T-cell (primary cell): ENCODE measurements around the gene SPON1. TPM values are rescaled to one million over a fixed set of nuclear protein-coding genes. Genes with fewer than 3 reads are reported as not detected.

Experiments
- ATAC-seq, 4 experiments: fragments of 200-7000 bp in 3 of 4; fragments of 150-1000 bp in 1 of 4; cut with Tn5 transposase; replicated peaks in 1 of 4; 1 replicate in 3 of 4; 2 replicates in 1 of 4; pipeline ENCODE4 v1.10.0; 2021; ENCODE audit warnings: moderate library complexity in 3 of 4, mild to moderate bottlenecking in 2 of 4, moderate number of reproducible peaks in 1 of 4
- CTCF ChIA-PET, 2 donors: fragments of 300-600 bp; sonication (Branson Sonifier 250); formaldehyde crosslinking; loops; one replicate each; lab custom pipeline; 2022; ENCODE audit warnings: antibody characterized with exemption in 2 of 2; lab: Charles Lee
- POLR2A ChIA-PET, 2 donors: fragments of 300-600 bp; sonication (Branson Sonifier 250); formaldehyde crosslinking; loops; one replicate each; lab custom pipeline; 2022; ENCODE audit warnings: antibody characterized with exemption in 2 of 2; lab: Charles Lee
- DNase-seq, 35 experiments: peaks; one replicate each; pipeline versions ENCODE4 v3.0.0 to v3.0.0-alpha.2; 2013 to 2023
- H3K27ac ChIP-seq: one replicate; pipeline ENCODE4 v1.5.1; 2013; ENCODE audit warnings: low read length
- H3K27me3 ChIP-seq, 2 experiments: replicated peaks in 1 of 2; 1 replicate in 1 of 2; 2 replicates in 1 of 2; pipeline versions ENCODE4 v1.6.1 to v1.7.0; 2013; ENCODE audit warnings: low read length in 1 of 2, mixed read lengths in 1 of 2; ENCODE audit not compliant: control insufficient read depth in 2 of 2, insufficient read depth in 2 of 2; ENCODE audit errors: extremely low read depth in 1 of 2
- H3K36me3 ChIP-seq, 2 donors: 1 replicate in 1 of 2; 2 replicates in 1 of 2; pipeline versions ENCODE4 v1.6.1 to v1.7.0; 2013; ENCODE audit warnings: low read length in 1 of 2; ENCODE audit not compliant: control insufficient read depth in 2 of 2, insufficient read depth in 1 of 2; ENCODE audit errors: extremely low read depth in 1 of 2
- H3K4me1 ChIP-seq, 2 experiments: 1 replicate in 1 of 2; 2 replicates in 1 of 2; pipeline versions ENCODE4 v1.6.1 to v1.7.0; 2013; ENCODE audit warnings: low read length in 2 of 2, mixed read lengths in 1 of 2; ENCODE audit not compliant: insufficient read depth in 2 of 2, control insufficient read depth in 1 of 2; ENCODE audit errors: extremely low read depth in 1 of 2
- H3K4me3 ChIP-seq, 2 donors: 1 replicate in 1 of 2; 2 replicates in 1 of 2; pipeline versions ENCODE4 v1.5.1 to v1.7.0; 2013; ENCODE audit warnings: mild to moderate bottlenecking in 2 of 2, low read length in 1 of 2, moderate library complexity in 1 of 2; ENCODE audit not compliant: control insufficient read depth in 1 of 2; ENCODE audit errors: extremely low read depth in 1 of 2
- H3K9me3 ChIP-seq: 2 replicates; pipeline ENCODE4 v1.7.0; 2013
- H3K27ac Mint-ChIP-seq, 2 donors: one replicate each; pipeline ENCODE4 v1.8.0; 2020 to 2021; ENCODE audit warnings: mild to moderate bottlenecking in 2 of 2, mixed read lengths in 2 of 2
- H3K27me3 Mint-ChIP-seq, 2 donors: one replicate each; pipeline ENCODE4 v1.8.0; 2021 to 2022; ENCODE audit warnings: mixed read lengths in 2 of 2
- H3K36me3 Mint-ChIP-seq: one replicate; pipeline ENCODE4 v1.8.0; 2021; ENCODE audit warnings: mixed read lengths
- H3K4me1 Mint-ChIP-seq, 3 donors: one replicate each; pipeline ENCODE4 v1.8.0; 2020 to 2022; ENCODE audit warnings: mixed read lengths in 3 of 3, mild to moderate bottlenecking in 1 of 3
- H3K4me3 Mint-ChIP-seq, 3 donors: one replicate each; pipeline ENCODE4 v1.8.0; 2020 to 2022; ENCODE audit warnings: mild to moderate bottlenecking in 3 of 3, mixed read lengths in 3 of 3, moderate library complexity in 3 of 3
- H3K9me3 Mint-ChIP-seq, 3 donors: one replicate each; pipeline ENCODE4 v1.8.0; 2020 to 2022; ENCODE audit warnings: mixed read lengths in 3 of 3
- WGBS: methylation state at CpG from one replicate; pipeline ENCODE4 v1.1.5; 2013; ENCODE audit warnings: missing lambda C conversion rate; ENCODE audit not compliant: insufficient coverage; 5-methylcytosine and 5-hydroxymethylcytosine counted together
- total RNA-seq, 35 experiments: library from RNA in 6 of 35; stranded (reverse) in 6 of 35; fragments of 120-200 nt in 1 of 35; gene quantifications; one replicate each; pipeline versions ENCODE4 v1.2.1 to v1.2.4 and lab custom pipeline; 2013 to 2026

The SPON1 gene
- total RNA-seq, 5 donors from 2014 or later (not counting 1 experiment from before 2014, with no cell fraction given), result 1.0 to 38.2 (median 28.8) TPM

DNA sequence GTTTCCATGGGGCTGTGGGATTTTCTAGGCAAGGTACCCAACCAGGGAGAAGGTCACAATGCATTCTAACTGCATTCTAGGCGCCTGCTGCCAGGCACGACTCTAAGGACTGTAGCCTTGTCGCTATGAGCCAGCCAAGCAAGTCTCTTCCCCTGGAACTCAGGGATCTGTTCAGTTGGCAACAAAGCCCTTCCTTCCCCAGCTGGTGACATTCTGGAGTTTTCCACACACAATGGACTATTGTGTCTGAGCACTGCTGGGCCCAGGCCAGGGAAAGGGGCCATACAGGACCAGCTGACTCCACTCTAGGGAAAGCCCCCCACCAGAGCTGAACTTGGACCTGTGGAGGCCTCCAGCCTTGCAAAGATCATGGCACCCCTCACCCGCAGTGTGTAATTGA is 279.7 kb downstream of the SPON1 start:
- H3K27me3 Mint-ChIP-seq, result no peaks in the 10 kb centered on the region
- H3K4me3 Mint-ChIP-seq, result no peak overlapping the region
- peaks cover 0 to 5% of the 10 kb centered on the region in 2 experiments for H3K27me3 ChIP-seq
- CTCF ChIA-PET, result no interaction called here
- no peaks in the 10 kb centered on the region for H3K4me1 ChIP-seq
- POLR2A ChIA-PET, result no interaction called here
- peaks cover 9% of the 10 kb centered on the region for H3K36me3 Mint-ChIP-seq
- no peak for ATAC-seq
- no peaks in the 10 kb centered on the region for H3K9me3 Mint-ChIP-seq
- no peak overlapping the region for H3K27ac ChIP-seq
- peaks cover under 1 to 12% (median 10%) of the 10 kb centered on the region in 3 donors for H3K4me1 Mint-ChIP-seq
- H3K4me3 ChIP-seq, result no peak overlapping the region
- H3K27ac Mint-ChIP-seq, result no peak overlapping the region
- WGBS, result 75% methylated on average over 4 of the region's 4 CpGs
- no peaks in the 10 kb centered on the region for H3K9me3 ChIP-seq
- no peak for DNase-seq
- H3K36me3 ChIP-seq, result no peaks in the 10 kb centered on the region

DNA sequence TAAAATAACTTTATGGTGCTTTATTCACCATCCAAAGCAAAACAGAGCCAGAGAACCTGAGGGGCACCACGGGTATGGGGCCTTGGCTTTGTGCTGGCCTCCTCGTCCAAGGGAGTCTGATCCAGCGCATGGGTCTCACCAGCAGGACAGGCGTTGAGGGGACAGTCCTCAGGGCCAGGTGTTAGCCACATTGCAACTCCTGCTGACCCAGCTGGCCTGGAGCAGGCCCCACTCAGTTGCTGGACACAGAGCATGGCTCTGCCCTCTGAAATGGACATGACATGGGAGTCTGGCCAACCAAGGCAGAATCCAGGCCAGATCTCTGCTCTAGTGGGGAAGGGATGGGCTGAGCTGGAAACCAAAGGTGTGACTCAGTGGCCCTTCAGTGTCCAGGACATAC is 280.2 kb downstream of the SPON1 start:
- no peak overlapping the region for H3K27ac ChIP-seq
- Mint-ChIP-seq H3K4me3 (no peak overlapping the region), H3K27me3 (no peaks in the 10 kb centered on the region), H3K9me3 (no peaks in the 10 kb centered on the region), H3K4me1 (peaks cover 5 to 14% (median 12%) of the 10 kb centered on the region in 3 donors), H3K36me3 (peaks cover 9% of the 10 kb centered on the region), H3K27ac (no peak overlapping the region)
- H3K9me3 ChIP-seq, result no peaks in the 10 kb centered on the region
- no peaks in the 10 kb centered on the region for H3K36me3 ChIP-seq
- H3K4me3 ChIP-seq, result no peak overlapping the region
- DNase-seq, result no peak
- H3K4me1 ChIP-seq, result peaks cover 0 to under 1% of the 10 kb centered on the region in 2 experiments
- peaks cover 0 to 4% of the 10 kb centered on the region in 2 experiments for H3K27me3 ChIP-seq
- no peak for ATAC-seq
- ChIA-PET POLR2A (no interaction called here), CTCF (interaction anchor here in 1 of 2 donors (0.7 kb wide), 1 partner anchor 287 kb away, joined by 3 read pairs; no protein-coding TSS in a partner anchor)
- WGBS, result 86% methylated on average over 4 of the region's 4 CpGs

DNA sequence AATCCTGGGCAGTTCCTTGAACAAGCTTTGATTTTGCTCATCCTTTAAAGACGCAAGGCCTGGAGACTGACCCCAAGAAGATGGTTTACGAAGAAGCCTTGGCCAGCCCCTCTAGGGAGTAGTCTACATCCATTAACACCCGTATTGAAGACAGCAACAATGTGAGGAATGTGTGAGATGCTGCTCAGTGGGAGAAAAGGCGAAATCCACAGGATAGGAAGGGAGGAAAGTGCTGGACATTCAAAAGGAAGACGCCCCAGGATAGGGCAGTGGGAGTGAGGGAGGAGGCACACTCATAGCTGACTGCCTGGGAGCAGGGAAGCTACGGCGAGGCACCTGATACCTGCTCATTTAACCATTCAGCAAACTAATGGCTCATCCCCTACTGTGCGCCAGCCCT is 282.4 kb downstream of the SPON1 start:
- Histone ChIP-seq H3K9me3 (no peaks in the 10 kb centered on the region), H3K4me1 (peaks cover 12 to 17% of the 10 kb centered on the region in 2 experiments), H3K4me3 (no peak overlapping the region), H3K27ac (no peak overlapping the region), H3K27me3 (peaks cover 0 to 4% of the 10 kb centered on the region in 2 experiments), H3K36me3 (no peaks in the 10 kb centered on the region)
- no peak for ATAC-seq
- CTCF ChIA-PET, result interaction anchor here in 1 of 2 donors (4.6 kb wide), 1 partner anchor 472 kb away, joined by 32 read pairs; no protein-coding TSS in a partner anchor
- Mint-ChIP-seq H3K4me1 (peaks cover 21 to 26% (median 24%) of the 10 kb centered on the region in 3 donors), H3K4me3 (no peak overlapping the region), H3K27me3 (no peaks in the 10 kb centered on the region), H3K9me3 (no peaks in the 10 kb centered on the region), H3K36me3 (peaks cover 9% of the 10 kb centered on the region), H3K27ac (no peak overlapping the region)
- whole genome bisulfite sequencing, result 95% methylated on average over 4 of the region's 8 CpGs
- DNase-seq, result no peak
- POLR2A ChIA-PET, result interaction anchor here in 1 of 2 donors (0.6 kb wide), 1 partner anchor 524 kb away, joined by 4 read pairs; no protein-coding TSS in a partner anchor

DNA sequence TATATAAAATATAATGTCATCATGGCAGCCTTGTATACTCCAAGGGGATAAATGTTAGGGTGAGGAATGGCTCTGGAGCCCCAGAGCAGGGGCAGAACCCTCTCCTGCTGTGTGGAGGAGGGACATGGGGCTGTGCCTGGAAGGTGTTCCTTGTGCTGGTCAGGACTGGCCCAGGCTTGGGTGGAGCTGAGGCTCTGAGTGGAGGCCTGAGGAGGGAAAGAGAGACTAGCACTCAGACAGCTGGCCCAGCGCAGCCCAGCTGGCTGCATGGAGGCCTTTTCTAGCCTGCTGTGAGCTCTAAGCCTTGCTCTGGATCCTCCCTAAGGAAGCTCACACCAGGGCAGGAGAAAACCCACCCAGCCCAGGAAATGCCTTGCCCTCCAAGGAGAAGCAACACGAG is 282.9 kb downstream of the SPON1 start:
- no peak overlapping the region for H3K27ac Mint-ChIP-seq
- ChIA-PET POLR2A (no interaction called here), CTCF (interaction anchor here in 1 of 2 donors (4.6 kb wide), 1 partner anchor 473 kb away, joined by 32 read pairs; no protein-coding TSS in a partner anchor)
- H3K27me3 ChIP-seq, result peaks cover 0 to 4% of the 10 kb centered on the region in 2 experiments
- peaks cover 12 to 17% of the 10 kb centered on the region in 2 experiments for H3K4me1 ChIP-seq
- no peak overlapping the region for H3K27ac ChIP-seq
- H3K4me3 Mint-ChIP-seq, result no peak overlapping the region
- no peak for ATAC-seq
- H3K9me3 ChIP-seq, result no peaks in the 10 kb centered on the region
- no peaks in the 10 kb centered on the region for H3K27me3 Mint-ChIP-seq
- DNase-seq, result no peak
- no peaks in the 10 kb centered on the region for H3K9me3 Mint-ChIP-seq
- H3K4me3 ChIP-seq, result no peak overlapping the region
- H3K36me3 ChIP-seq, result no peaks in the 10 kb centered on the region
- WGBS, result 79% methylated on average over 2 of the region's 2 CpGs
- peaks cover 9% of the 10 kb centered on the region for H3K36me3 Mint-ChIP-seq
- H3K4me1 Mint-ChIP-seq, result peaks cover 21 to 26% (median 24%) of the 10 kb centered on the region in 3 donors

DNA sequence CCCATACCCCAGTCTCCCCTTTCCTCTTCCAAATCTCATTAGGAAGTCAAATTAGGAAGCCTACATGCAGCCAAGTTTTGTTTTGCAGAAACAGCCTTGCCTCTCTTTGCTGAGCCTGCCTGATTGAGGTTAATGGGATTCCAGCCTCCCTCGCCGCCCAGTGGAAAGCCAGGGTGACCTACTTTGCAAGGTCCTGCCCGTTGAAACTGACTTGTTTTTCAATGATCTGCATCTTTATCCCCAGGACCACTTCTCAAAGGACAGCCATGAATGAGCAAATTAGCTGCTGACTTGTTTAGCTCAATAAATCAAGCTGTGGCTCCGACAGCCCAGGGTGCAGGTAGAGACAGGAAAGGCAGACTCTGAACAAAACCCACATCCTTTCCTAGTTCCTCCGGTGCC is 286.1 kb downstream of the SPON1 start:
- Mint-ChIP-seq H3K4me1 (peaks cover 21 to 26% (median 24%) of the 10 kb centered on the region in 3 donors), H3K4me3 (peak overlapping the region; percentile 22 to 79 (median 46)), H3K36me3 (peaks cover 6% of the 10 kb centered on the region), H3K27ac (peak overlapping the region in 1 of 2 donors; percentile 58), H3K27me3 (no peaks in the 10 kb centered on the region), H3K9me3 (no peaks in the 10 kb centered on the region)
- DNase-seq, result peak in 25 of 35 experiments; percentile 4 to 45 (median 15)
- Histone ChIP-seq H3K27me3 (no peaks in the 10 kb centered on the region), H3K36me3 (no peaks in the 10 kb centered on the region), H3K4me3 (no peak overlapping the region), H3K27ac (no peak overlapping the region), H3K9me3 (no peaks in the 10 kb centered on the region), H3K4me1 (peaks cover 12 to 17% of the 10 kb centered on the region in 2 experiments)
- ATAC-seq, result peak; percentile 57 to 79 (median 75)
- WGBS, result 35% methylated on average over 4 of the region's 5 CpGs
- ChIA-PET POLR2A (no interaction called here), CTCF (interaction anchor here (0.6 to 4.6 kb wide), 12 partner anchors 11 to 807 kb away, joined by 3 to 32 read pairs (median 4); no protein-coding TSS in a partner anchor)

DNA sequence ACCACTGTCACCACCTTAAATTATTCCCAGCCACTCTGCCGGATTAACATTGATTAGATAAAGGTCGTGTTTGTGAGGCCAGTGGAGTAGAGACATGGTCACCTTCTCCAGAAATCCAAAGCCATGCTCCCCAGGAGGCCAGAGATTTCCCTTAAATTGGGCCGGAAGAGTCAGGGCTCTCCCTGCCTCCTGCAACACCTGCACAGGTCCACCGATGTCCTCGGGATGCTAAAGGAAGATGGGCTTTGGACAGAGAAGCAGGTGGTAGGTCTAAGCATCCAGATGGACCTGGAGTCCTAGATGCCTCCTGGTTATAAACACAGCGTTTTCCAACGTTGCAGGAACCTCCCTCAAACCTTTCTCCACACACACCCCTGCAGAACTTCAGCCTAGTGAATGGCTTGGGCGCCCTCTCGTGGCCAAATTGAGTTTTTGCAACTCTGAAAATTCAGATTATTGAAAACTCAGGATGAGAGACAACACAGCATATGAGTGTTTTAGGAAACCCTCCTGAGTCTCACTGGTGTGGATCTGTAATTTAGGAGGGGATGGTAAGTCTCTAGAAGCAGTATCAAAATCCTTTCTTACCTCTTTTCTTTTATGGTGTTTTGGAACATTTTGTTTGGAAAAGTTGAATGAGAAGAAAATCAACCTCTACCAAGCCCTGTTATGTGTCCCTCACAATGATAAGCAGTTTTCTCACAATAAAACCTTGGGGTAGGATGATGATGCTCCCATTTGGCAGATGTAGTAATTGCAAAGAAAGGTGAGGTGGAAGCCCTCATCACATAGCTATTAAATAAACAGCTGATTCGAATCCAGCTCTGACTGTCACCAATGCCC is 286.8 kb downstream of the SPON1 start:
- Histone ChIP-seq H3K4me3 (peak overlapping the region in 1 of 2 donors; percentile 42), H3K9me3 (no peaks in the 10 kb centered on the region), H3K27ac (no peak overlapping the region), H3K4me1 (peaks cover 12 to 17% of the 10 kb centered on the region in 2 experiments), H3K27me3 (no peaks in the 10 kb centered on the region), H3K36me3 (no peaks in the 10 kb centered on the region)
- ChIA-PET CTCF (interaction anchor here (0.6 to 4.6 kb wide), 21 partner anchors 10 to 762 kb away, joined by 3 to 32 read pairs (median 4); no protein-coding TSS in a partner anchor), POLR2A (interaction anchor here in 1 of 2 donors (0.7 kb wide), 1 partner anchor 8 kb away, joined by 5 read pairs; no protein-coding TSS in a partner anchor)
- H3K36me3 Mint-ChIP-seq, result no peaks in the 10 kb centered on the region
- no peaks in the 10 kb centered on the region for H3K27me3 Mint-ChIP-seq
- H3K4me3 Mint-ChIP-seq, result peak overlapping the region; percentile 22 to 79 (median 46)
- peaks cover 21 to 26% (median 24%) of the 10 kb centered on the region in 3 donors for H3K4me1 Mint-ChIP-seq
- ATAC-seq (peak; percentile 57 to 68 (median 65)), DNase-seq (peak; percentile 27 to 83 (median 62))
- H3K27ac Mint-ChIP-seq, result peak overlapping the region in 1 of 2 donors; percentile 58
- no peaks in the 10 kb centered on the region for H3K9me3 Mint-ChIP-seq
- 20% methylated on average over 4 of the region's 10 CpGs for WGBS
